Uterus (tissue), 2 donors: ENCODE measurements around the gene TMEM260.

Experiments used
- CTCF ChIP-seq, 4 experiments: fragments of 200-600 bp in 2 of 4; fragments of 450-650 bp in 2 of 4; sonication (generic) in 2 of 4; IDR thresholded peaks; one replicate each; pipeline ENCODE4 v1.5.1; 2016 to 2019; ENCODE audit warnings: antibody characterized with exemption in 4 of 4, mild to moderate bottlenecking in 2 of 4, moderate library complexity in 1 of 4
- POLR2A ChIP-seq, 2 donors: fragments of 450-650 bp; IDR thresholded peaks; one replicate each; pipeline ENCODE4 v1.6.1; 2016; ENCODE audit warnings: antibody characterized with exemption in 2 of 2, mild to moderate bottlenecking in 1 of 2, moderate library complexity in 1 of 2

DNA sequence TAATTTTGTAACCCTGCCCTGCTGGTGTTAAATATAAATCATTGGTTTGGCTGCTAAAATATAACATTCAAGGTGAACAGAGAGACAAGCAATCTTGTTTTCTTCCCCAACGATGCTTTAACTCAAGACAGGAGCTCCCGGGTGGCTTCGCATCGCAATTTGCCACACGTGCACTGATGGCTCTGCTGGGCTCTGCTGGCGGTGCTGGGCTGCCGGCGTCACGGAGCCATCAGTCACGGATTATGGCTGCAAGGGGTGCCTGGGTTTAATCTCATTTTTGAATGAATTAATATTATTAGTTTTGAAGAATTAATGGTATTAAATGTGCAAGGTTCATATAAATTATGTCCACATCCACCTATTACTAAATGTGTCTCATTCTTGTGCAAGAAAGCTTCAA is 44.9 kb upstream of the TMEM260 start:
- TF ChIP-seq POLR2A (IDR thresholded peaks at IDR 0.05) (no peak), CTCF (IDR thresholded peaks at IDR 0.05) (no peak)
